Measurements from ENCODE around the gene CLEC16A. TPM values are rescaled to one million over a fixed set of nuclear protein-coding genes. Genes with fewer than 3 reads are reported as not detected.

The CLEC16A gene
- total RNA-seq, 2 experiments from 2014 or later, result 25.5 to 26.7 TPM

DNA sequence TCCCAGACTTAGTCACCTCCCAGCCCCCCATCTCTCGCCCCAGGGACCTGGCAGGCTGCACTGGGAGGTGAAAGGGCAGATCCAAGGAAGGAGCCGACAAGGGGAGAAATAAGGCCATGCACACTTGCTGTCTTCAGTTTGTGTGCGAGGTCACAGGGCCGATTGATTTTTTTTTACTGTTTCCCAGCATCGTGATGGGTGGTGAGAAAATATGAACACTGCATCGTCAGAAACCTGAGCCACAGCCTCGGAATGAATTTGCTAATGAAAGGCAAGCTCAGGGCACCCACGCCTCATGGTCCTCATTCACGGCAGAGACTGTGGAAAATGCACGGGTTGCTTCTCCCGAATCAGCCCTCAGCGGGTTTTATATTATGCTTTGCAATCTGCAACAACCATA, 213.7 kb downstream of the CLEC16A start:
- peaks cover 47% of the 10 kb centered on the region for H3K4me1 Mint-ChIP-seq (ENCODE audit: low read depth)

DNA sequence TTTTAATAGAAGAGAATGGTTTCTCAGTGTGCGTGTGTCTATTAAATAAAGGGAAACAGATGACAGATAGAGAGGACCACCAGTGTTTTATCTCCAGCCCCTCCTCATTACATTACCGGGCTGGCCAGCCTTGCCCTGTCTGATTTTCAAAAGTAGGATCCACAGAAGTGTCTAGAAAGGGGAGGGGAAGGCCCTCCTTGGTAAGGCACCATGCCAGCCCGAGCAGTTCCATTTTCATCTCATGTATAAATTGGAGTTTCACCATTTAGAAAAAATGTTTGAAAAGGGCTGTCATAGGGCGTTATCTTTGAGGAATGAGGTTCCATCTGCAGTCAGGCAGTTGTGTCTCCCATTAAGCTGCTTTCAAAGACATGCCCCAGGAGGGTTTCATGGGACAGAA, 214.9 kb downstream of the CLEC16A start:
- Mint-ChIP-seq H3K4me1 (ENCODE audit: low read depth) (peaks cover 47% of the 10 kb centered on the region), H3K9me3 (peaks cover 5% of the 10 kb centered on the region), H3K27me3 (no peaks in the 10 kb centered on the region), H3K4me3 (no peak overlapping the region), H3K36me3 (peaks cover 9% of the 10 kb centered on the region), H3K27ac (peak overlapping the region; percentile 89)
- ChIA-PET CTCF (interaction anchor here (1.1 to 3.6 kb wide), 2 partner anchors 96 to 212 kb away, joined by 7 to 20 read pairs; partner anchors contain the start of gene SOCS1), POLR2A (interaction anchor here (0.7 to 1.7 kb wide), 3 partner anchors 18 to 168 kb away, joined by 3 to 4 read pairs (median 3); no protein-coding TSS in a partner anchor)
- no peak for DNase-seq
- intact Hi-C loops (cut with micrococcal nuclease), result no loop called here

More for the DNA sequence above, 213.7 kb downstream of the CLEC16A start:
- CTCF ChIA-PET, result interaction anchor here (0.9 to 1.3 kb wide), 2 partner anchors 75 to 194 kb away, joined by 3 to 4 read pairs; no protein-coding TSS in a partner anchor
- Mint-ChIP-seq H3K27ac (no peak overlapping the region), H3K4me3 (no peak overlapping the region), H3K9me3 (peaks cover 5% of the 10 kb centered on the region), H3K36me3 (peaks cover 9% of the 10 kb centered on the region), H3K27me3 (no peaks in the 10 kb centered on the region)
- no peak for DNase-seq
- intact Hi-C loops (cut with micrococcal nuclease), result no loop called here
- POLR2A ChIA-PET, result interaction anchor here (0.9 kb wide), 1 partner anchor 90 kb away, joined by 3 read pairs; no protein-coding TSS in a partner anchor

DNA sequence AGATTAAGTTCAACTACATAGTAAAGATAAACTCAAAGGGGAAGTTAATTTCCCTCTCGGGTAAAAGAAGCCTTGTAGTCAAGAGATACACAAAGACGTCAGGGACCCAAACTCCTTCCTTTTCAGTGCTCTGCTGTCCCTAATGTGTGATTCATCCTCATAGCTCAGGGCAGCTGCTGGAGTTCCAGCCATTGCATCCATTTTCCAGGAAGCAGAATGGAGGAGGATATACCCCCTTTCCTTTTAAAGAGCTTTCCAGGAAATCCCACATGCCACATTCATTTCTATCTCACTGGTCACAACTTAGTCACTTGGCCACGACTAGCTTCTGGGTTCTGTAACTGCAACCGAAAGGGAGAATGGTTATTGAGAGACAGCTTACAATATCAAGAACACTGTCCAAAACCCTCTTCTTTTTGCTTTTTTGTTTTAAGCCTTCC, 216.3 kb downstream of the CLEC16A start:
- peaks cover 40% of the 10 kb centered on the region for H3K4me1 Mint-ChIP-seq (ENCODE audit: low read depth)
- no peak overlapping the region for H3K4me3 Mint-ChIP-seq
- intact Hi-C loops (cut with micrococcal nuclease), result loop anchor here (1.0 to 5.0 kb wide), 5 partner anchors 56 to 188 kb away; no protein-coding TSS in a partner anchor
- peaks cover 5% of the 10 kb centered on the region for H3K9me3 Mint-ChIP-seq
- peak overlapping the region; percentile 89 for H3K27ac Mint-ChIP-seq
- DNase-seq, result peak; percentile 55
- ChIA-PET POLR2A (interaction anchor here (0.8 to 2.1 kb wide), 16 partner anchors 16 to 196 kb away, joined by 3 to 13 read pairs (median 8); partner anchors contain the start of gene SOCS1), CTCF (interaction anchor here (0.6 to 3.6 kb wide), 19 partner anchors 46 to 196 kb away, joined by 3 to 20 read pairs (median 3); partner anchors contain the start of gene SOCS1)
- H3K36me3 Mint-ChIP-seq, result peaks cover 9% of the 10 kb centered on the region
- no peaks in the 10 kb centered on the region for H3K27me3 Mint-ChIP-seq

DNA sequence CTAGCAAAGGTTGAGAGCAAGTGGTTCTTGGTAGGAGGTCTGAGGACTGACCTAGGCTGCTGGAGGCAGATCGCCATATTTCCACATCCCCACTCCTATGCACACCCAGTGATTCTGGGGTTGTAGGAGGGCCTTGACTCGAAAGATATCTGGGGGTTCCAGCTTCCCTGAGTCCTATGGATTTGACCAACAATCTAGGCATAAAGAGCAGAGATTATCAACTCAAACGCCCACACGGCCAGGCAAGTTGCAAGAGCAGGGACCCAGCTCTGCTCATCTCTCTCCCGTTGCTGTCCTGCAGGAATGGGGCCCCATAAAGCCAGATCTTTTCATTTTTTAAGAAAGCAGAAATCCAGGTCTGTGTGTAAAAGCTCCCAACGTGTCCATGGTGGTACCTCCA, 217.1 kb downstream of the CLEC16A start:
- H3K9me3 Mint-ChIP-seq, result peaks cover 5% of the 10 kb centered on the region
- POLR2A ChIA-PET, result interaction anchor here (0.8 to 2.1 kb wide), 13 partner anchors 45 to 196 kb away, joined by 3 to 13 read pairs (median 8); partner anchors contain the start of gene SOCS1
- no peaks in the 10 kb centered on the region for H3K27me3 Mint-ChIP-seq
- H3K27ac Mint-ChIP-seq, result peak overlapping the region; percentile 89
- H3K4me3 Mint-ChIP-seq, result no peak overlapping the region
- intact Hi-C loops (cut with micrococcal nuclease), result loop anchor here (1.0 to 5.0 kb wide), 5 partner anchors 57 to 189 kb away; no protein-coding TSS in a partner anchor
- CTCF ChIA-PET, result interaction anchor here (0.8 to 3.6 kb wide), 16 partner anchors 22 to 197 kb away, joined by 3 to 20 read pairs (median 4); partner anchors contain the start of gene SOCS1
- DNase-seq, result no peak
- H3K36me3 Mint-ChIP-seq, result peaks cover 8% of the 10 kb centered on the region
- H3K4me1 Mint-ChIP-seq (ENCODE audit: low read depth), result peaks cover 40% of the 10 kb centered on the region

DNA sequence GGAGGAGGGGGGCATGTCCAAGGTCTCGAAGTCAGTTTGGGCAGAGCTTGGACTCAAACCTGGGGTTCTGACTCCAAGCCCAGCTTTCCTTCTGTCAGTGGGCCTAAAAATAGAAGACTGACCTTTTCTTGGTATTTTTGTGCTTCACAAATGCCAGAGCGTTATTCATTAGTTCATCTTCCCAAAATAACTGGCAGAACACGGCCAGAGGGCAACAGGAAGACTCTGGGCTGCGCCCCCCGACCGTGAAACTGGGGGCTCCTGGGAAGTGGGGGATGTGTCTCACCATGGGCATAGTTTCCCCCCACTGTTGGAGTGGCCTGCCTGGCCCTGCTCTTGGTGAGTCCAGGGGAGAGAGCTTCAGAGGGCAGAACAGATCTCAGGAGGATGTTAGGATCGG, 217.6 kb downstream of the CLEC16A start:
- H3K36me3 Mint-ChIP-seq, result peaks cover 8% of the 10 kb centered on the region
- H3K9me3 Mint-ChIP-seq, result peaks cover 5% of the 10 kb centered on the region
- no peak overlapping the region for H3K4me3 Mint-ChIP-seq
- H3K4me1 Mint-ChIP-seq (ENCODE audit: low read depth), result peaks cover 41% of the 10 kb centered on the region
- intact Hi-C loops (cut with micrococcal nuclease), result loop anchor here (1.0 to 5.0 kb wide), 5 partner anchors 57 to 190 kb away; no protein-coding TSS in a partner anchor
- no peaks in the 10 kb centered on the region for H3K27me3 Mint-ChIP-seq
- H3K27ac Mint-ChIP-seq, result no peak overlapping the region
- ChIA-PET CTCF (interaction anchor here (1.0 to 3.6 kb wide), 6 partner anchors 22 to 110 kb away, joined by 3 to 20 read pairs (median 4); partner anchors contain the start of gene SOCS1), POLR2A (interaction anchor here (1.8 to 2.1 kb wide), 3 partner anchors 48 to 84 kb away, joined by 8 to 12 read pairs (median 11); no protein-coding TSS in a partner anchor)
- no peak for DNase-seq

DNA sequence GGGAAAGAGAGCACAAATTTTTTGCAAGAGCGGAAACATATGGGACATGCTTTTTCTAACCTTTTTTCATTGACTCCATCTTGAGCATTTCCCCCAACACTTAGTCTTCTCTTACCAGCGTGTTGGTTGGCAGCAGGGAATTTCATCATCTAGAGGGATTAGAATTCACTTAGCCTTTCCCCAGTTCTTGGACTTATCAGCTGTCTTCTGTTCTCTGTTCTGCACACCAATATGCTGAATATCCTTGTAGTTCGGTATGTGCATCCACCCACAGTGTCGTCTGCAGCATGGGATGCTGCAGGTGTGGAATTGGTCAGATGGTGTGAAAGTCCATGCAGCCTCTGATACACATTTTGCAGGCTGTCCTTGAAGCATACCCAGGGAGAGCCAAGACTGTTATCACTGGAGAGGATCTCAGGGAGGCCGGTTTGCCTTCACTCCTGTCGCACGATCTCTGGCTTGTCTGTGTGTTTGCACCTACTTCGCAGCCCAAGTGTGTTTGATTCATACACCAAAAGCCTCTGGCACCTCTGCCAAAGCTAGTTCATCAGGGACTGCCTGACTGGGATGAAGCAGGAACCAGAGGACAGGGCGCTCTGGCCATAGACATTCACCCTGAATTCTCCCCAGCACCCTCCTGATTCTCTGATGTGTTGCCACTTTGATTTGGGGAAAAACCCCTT, 218.4 kb downstream of the CLEC16A start:
- no peak for DNase-seq
- H3K36me3 Mint-ChIP-seq, result peaks cover 11% of the 10 kb centered on the region
- peaks cover 5% of the 10 kb centered on the region for H3K9me3 Mint-ChIP-seq
- H3K4me1 Mint-ChIP-seq (ENCODE audit: low read depth), result peaks cover 35% of the 10 kb centered on the region
- H3K27ac Mint-ChIP-seq, result no peak overlapping the region
- no peak overlapping the region for H3K4me3 Mint-ChIP-seq
- CTCF ChIA-PET, result interaction anchor here (1.0 to 1.6 kb wide), 2 partner anchors 23 to 56 kb away, joined by 3 to 4 read pairs; no protein-coding TSS in a partner anchor
- POLR2A ChIA-PET, result no interaction called here
- intact Hi-C loops (cut with micrococcal nuclease), result loop anchor here (5.0 kb wide), 1 partner anchor 190 kb away; no protein-coding TSS in a partner anchor
- H3K27me3 Mint-ChIP-seq, result no peaks in the 10 kb centered on the region

DNA sequence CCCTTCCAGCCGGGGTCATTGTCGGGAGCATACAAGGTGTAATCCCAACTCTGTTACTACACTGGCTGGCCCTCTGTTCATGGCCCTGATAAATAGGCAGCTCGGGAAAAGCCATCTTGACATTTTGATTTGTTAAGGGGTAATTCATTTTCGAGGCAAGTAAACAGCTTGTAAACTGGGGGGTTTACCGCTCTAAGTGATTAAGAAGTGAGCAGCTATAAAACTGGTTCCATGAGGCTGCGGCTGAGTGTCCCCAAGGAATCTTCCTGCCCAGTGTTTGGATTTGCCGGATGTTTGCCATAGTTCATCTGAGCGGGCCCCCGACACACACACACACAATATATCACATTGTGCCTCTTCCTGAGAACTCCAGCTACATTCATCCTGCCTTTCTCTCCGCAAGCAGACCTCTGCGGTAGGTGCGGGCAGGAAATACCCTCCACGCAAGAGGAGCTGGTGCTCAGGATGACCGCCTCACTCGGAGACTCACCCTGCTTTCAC, 219.4 kb downstream of the CLEC16A start:
- Mint-ChIP-seq H3K36me3 (peaks cover 11% of the 10 kb centered on the region), H3K4me1 (ENCODE audit: low read depth) (peaks cover 32% of the 10 kb centered on the region), H3K9me3 (peaks cover 5% of the 10 kb centered on the region), H3K4me3 (no peak overlapping the region), H3K27ac (no peak overlapping the region), H3K27me3 (no peaks in the 10 kb centered on the region)
- CTCF ChIA-PET, result interaction anchor here (0.6 kb wide), 1 partner anchor 154 kb away, joined by 4 read pairs; no protein-coding TSS in a partner anchor
- POLR2A ChIA-PET, result interaction anchor here (1.4 kb wide), 1 partner anchor 89 kb away, joined by 3 read pairs; no protein-coding TSS in a partner anchor
- intact Hi-C loops (cut with micrococcal nuclease), result loop anchor here (5.0 kb wide), 1 partner anchor 192 kb away; no protein-coding TSS in a partner anchor
- no peak for DNase-seq

DNA sequence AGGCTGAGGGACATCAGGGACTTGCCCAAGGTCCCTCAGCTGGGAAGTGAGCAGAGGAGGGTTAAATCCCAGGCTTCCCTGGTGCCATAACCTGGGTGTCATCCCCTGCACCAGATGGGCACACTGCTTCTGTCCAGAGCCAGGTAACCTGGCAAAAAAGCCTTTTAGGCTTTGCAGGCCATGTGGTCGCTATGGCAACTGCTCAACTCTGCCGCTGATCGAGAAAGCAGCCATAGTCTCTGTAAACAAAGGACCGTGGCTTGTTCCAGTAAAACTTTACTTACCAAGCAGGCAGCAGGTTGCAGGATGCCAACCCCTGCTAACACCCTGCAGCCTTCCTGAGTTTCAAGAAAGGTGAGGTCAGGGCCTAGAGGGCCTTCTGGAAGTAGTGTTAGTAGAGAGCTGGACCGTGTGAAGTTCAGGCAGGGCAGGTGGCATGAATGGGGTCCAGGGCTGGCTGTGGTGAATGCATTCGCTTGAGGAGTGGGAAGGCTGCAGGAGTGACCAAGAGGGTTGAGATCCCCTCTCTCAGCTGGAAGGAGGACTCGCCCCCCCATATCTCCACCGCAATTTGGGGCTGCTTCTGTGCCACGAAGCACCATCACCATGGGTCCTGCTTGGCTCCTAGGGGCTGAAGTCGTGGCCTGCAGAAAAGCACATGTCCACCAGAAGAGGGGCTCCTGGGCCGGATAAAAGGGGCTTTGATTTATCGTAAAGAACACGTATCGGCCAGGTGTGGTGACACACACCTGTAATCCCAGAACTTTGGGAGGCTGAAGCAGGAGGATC, 220.3 kb downstream of the CLEC16A start:
- Mint-ChIP-seq H3K27ac (peak overlapping the region; percentile 24), H3K27me3 (no peaks in the 10 kb centered on the region), H3K4me3 (no peak overlapping the region), H3K4me1 (ENCODE audit: low read depth) (peaks cover 26% of the 10 kb centered on the region), H3K36me3 (peaks cover 11% of the 10 kb centered on the region), H3K9me3 (peaks cover 5% of the 10 kb centered on the region)
- CTCF ChIA-PET, result no interaction called here
- no peak for DNase-seq
- POLR2A ChIA-PET, result interaction anchor here (1.0 to 1.4 kb wide), 2 partner anchors 12 to 88 kb away, joined by 3 read pairs; no protein-coding TSS in a partner anchor
- intact Hi-C loops (cut with micrococcal nuclease), result loop anchor here (5.0 kb wide), 1 partner anchor 192 kb away; no protein-coding TSS in a partner anchor

DNA sequence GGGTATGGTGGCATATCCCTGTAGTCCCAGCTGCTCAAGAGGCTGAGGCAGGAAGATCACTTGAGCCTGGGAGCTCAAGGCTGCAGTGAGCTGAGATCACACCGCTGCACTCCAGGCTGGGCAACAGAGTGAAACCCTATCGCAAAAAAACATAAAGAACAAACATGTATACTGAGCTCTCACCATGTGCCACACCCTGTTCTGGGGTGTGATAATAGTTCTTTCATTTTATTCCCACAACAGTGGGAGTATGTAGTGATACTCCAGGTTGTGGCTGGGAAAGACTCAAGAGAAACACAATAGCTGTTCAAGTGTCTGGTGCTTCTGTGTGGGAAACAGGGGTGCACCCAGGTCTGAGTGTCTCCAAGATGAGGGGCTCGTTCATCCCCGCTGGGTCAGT, 221.0 kb downstream of the CLEC16A start:
- POLR2A ChIA-PET, result interaction anchor here (0.6 to 1.4 kb wide), 3 partner anchors 11 to 103 kb away, joined by 3 read pairs; no protein-coding TSS in a partner anchor
- no peak overlapping the region for H3K4me3 Mint-ChIP-seq
- H3K9me3 Mint-ChIP-seq, result peaks cover 4% of the 10 kb centered on the region
- intact Hi-C loops (cut with micrococcal nuclease), result no loop called here
- peaks cover 8% of the 10 kb centered on the region for H3K36me3 Mint-ChIP-seq
- H3K4me1 Mint-ChIP-seq (ENCODE audit: low read depth), result peaks cover 20% of the 10 kb centered on the region
- no peak for DNase-seq
- H3K27me3 Mint-ChIP-seq, result no peaks in the 10 kb centered on the region
- H3K27ac Mint-ChIP-seq, result peak overlapping the region; percentile 18
- CTCF ChIA-PET, result interaction anchor here (1.2 kb wide), 1 partner anchor 201 kb away, joined by 5 read pairs; no protein-coding TSS in a partner anchor

DNA sequence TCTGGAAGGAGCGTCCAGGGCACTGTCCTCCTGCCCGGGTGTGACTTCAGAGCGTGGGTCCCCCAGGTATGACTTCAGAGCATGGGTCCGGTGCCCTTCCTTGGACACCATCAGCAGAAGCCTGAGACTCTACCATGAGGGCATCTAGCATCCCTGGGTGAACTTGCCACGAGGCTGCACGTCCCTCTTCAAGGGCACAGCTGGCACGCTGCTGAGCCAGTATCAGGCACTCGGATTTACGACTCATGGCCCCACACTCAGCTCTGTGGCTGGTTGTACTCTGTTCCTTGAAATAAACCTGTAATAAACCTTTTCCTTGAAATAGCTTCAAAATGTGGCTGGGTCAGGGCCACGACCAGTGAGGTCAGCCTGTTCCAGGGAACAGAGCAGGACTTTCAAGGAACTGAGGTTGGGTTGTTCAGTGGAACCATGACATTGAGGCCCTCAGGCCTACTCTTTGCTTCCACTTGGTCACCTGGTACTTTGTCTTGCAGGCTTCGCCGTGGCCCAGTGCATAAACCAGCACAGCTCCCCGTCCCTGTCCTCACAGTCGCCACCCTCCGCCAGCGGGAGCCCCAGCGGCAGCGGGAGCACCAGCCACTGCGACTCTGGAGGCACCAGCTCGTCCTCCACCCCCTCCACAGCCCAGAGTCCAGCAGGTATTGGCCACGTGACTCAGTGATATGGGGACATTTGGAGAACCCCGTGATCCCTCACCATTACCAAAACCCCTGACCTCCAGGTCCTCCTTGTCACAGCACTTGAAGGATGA, 221.7 kb downstream of the CLEC16A start:
- POLR2A ChIA-PET, result interaction anchor here (1.0 kb wide), 1 partner anchor 10 kb away, joined by 3 read pairs; no protein-coding TSS in a partner anchor
- peaks cover 12% of the 10 kb centered on the region for H3K4me1 Mint-ChIP-seq (ENCODE audit: low read depth)

More for the DNA sequence above, 221.7 kb downstream of the CLEC16A start:
- CTCF ChIA-PET, result interaction anchor here (1.2 kb wide), 1 partner anchor 202 kb away, joined by 5 read pairs; no protein-coding TSS in a partner anchor
- Mint-ChIP-seq H3K9me3 (no peaks in the 10 kb centered on the region), H3K27me3 (no peaks in the 10 kb centered on the region), H3K36me3 (peaks cover 3% of the 10 kb centered on the region), H3K4me3 (no peak overlapping the region), H3K27ac (no peak overlapping the region)
- DNase-seq, result no peak
- intact Hi-C loops (cut with micrococcal nuclease), result no loop called here

Measured in activated CD4-positive, alpha-beta memory T cell treated with anti-CD3 and anti-CD28 coated beads for 36 hours (primary cell).